ENCODE data around the gene FNDC3B. TPM values are rescaled to one million over a fixed set of nuclear protein-coding genes. Genes with fewer than 3 reads are reported as not detected.

FNDC3B gene
- total and polyA plus RNA-seq, 5 donors from 2014 or later, result 6.8 to 31.8 (median 11.7) TPM

DNA sequence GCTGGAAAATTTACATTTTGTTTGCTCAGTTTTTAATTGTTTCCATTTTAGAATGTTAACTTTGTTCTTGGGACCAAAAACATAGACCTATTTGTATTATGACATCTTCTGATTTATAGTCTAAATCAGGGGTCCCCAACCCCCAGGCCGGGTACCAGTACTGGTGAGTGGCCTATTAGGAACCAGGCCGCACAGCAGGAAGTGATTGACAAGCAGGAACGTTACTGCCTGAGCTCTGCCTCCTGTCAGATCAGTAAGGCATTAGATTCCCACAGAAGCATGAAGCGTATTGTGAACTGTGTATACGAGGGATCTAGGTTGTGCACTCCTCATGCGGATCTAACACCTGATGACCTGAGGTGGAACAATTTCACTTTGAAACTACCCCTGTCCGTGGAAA is 357.0 kb downstream of the FNDC3B start:
- peaks cover 0 to 6% (median 0%) of the 10 kb centered on the region in 4 donors for H3K4me1 Mint-ChIP-seq
- H3K4me3 Mint-ChIP-seq, result no peak overlapping the region
- no peak overlapping the region for H3K27ac ChIP-seq (ENCODE audit: insufficient read depth, low read length, poor library complexity, severe bottlenecking)
- no peaks in the 10 kb centered on the region for H3K4me1 ChIP-seq (ENCODE audit: control insufficient read depth, insufficient read depth, low read length, poor library complexity, severe bottlenecking)
- no peaks in the 10 kb centered on the region for H3K9me3 ChIP-seq (ENCODE audit: control insufficient read depth in 2 of 2, low read length in 2 of 2)
- H3K9me3 Mint-ChIP-seq, result peaks cover 0 to 7% (median 0%) of the 10 kb centered on the region in 7 donors
- H3K36me3 Mint-ChIP-seq, result peaks cover 34% of the 10 kb centered on the region
- H3K36me3 ChIP-seq (ENCODE audit: control insufficient read depth, insufficient read depth, low read length), result no peaks in the 10 kb centered on the region
- H3K27me3 ChIP-seq (ENCODE audit: control insufficient read depth, insufficient read depth, low read length), result no peaks in the 10 kb centered on the region
- H3K4me3 ChIP-seq (ENCODE audit: low read depth, low read length), result no peak overlapping the region
- no peaks in the 10 kb centered on the region for H3K27me3 Mint-ChIP-seq
- no peak for DNase-seq
- no peak for ATAC-seq (ENCODE audit: low read depth in 2 of 2)
- H3K27ac Mint-ChIP-seq, result peak overlapping the region in 1 of 3 donors; percentile 28

DNA sequence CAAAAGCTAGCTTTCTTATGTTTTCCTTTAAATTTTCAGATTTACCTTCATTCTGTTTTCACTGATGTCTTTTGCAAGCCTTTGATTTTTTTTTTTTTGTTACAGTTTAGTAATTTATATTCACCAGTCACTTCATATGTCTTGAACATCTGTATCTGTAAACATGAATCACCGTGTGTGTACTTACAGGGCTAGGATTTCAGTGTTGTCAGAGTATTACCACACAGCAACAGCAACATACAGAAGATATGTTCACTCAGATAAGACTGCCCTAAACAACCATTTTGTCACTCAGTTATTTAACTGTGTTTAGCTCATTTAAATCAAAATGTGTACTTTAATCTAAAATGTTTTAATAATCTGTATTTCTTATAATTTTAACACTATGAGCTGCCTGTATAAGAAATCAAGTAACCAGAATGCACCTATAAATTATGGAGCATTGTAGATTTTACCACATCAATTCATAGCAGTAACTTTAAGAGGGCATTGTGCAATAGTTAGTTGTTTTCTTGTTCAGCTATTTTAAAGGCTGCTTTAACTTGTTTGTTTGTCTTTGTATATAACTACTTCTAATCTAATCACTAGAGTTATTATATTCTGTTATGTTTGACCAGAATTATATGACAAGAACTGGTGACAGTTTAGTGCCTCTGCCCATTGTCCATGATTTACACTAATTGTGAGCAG is 358.5 kb downstream of the FNDC3B start:
- peaks cover 44% of the 10 kb centered on the region for H3K36me3 Mint-ChIP-seq
- H3K9me3 Mint-ChIP-seq, result peaks cover 0 to 14% (median 2%) of the 10 kb centered on the region in 7 donors
- no peaks in the 10 kb centered on the region for H3K36me3 ChIP-seq (ENCODE audit: control insufficient read depth, insufficient read depth, low read length)

DNA sequence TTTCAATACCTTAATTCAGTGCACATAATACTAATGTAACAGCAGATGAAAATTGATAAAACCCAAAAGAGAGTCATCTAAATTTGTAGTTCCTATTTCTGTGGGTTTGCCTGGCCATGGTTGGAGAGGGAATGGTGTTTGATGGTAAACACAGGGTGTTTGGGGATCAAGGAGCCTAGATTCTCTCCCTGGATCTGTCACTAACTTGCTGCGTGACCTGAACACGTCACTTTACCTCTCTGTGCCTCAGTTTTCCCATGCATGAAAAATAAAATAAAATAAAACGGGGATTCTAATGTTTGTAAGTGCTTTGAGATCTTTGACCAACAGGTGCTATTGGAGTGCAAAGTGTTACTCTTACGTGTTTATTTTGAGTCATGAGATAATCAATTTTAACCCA is 359.1 kb downstream of the FNDC3B start:
- Mint-ChIP-seq H3K4me3 (no peak overlapping the region), H3K27me3 (no peaks in the 10 kb centered on the region), H3K9me3 (peaks cover 0 to 14% (median 2%) of the 10 kb centered on the region in 7 donors), H3K27ac (peak overlapping the region in 1 of 3 donors; percentile 32), H3K4me1 (peaks cover 0 to under 1% (median 0%) of the 10 kb centered on the region in 4 donors), H3K36me3 (peaks cover 44% of the 10 kb centered on the region)
- Histone ChIP-seq H3K4me3 (ENCODE audit: low read depth, low read length) (no peak overlapping the region), H3K27ac (ENCODE audit: insufficient read depth, low read length, poor library complexity, severe bottlenecking) (no peak overlapping the region), H3K36me3 (ENCODE audit: control insufficient read depth, insufficient read depth, low read length) (no peaks in the 10 kb centered on the region), H3K4me1 (ENCODE audit: control insufficient read depth, insufficient read depth, low read length, poor library complexity, severe bottlenecking) (no peaks in the 10 kb centered on the region), H3K27me3 (ENCODE audit: control insufficient read depth, insufficient read depth, low read length) (no peaks in the 10 kb centered on the region), H3K9me3 (ENCODE audit: control insufficient read depth in 2 of 2, low read length in 2 of 2) (no peaks in the 10 kb centered on the region)
- DNase-seq (no peak), ATAC-seq (ENCODE audit: low read depth in 2 of 2) (no peak)

More for the DNA sequence above, 358.5 kb downstream of the FNDC3B start:
- Mint-ChIP-seq H3K4me1 (peaks cover 0 to 6% (median 0%) of the 10 kb centered on the region in 4 donors), H3K27me3 (no peaks in the 10 kb centered on the region), H3K27ac (no peak overlapping the region), H3K4me3 (no peak overlapping the region)
- H3K4me3 ChIP-seq (ENCODE audit: low read depth, low read length), result no peak overlapping the region
- no peak for DNase-seq
- no peak overlapping the region for H3K27ac ChIP-seq (ENCODE audit: insufficient read depth, low read length, poor library complexity, severe bottlenecking)
- no peaks in the 10 kb centered on the region for H3K27me3 ChIP-seq (ENCODE audit: control insufficient read depth, insufficient read depth, low read length)
- no peak for ATAC-seq (ENCODE audit: low read depth in 2 of 2)
- H3K9me3 ChIP-seq (ENCODE audit: control insufficient read depth in 2 of 2, low read length in 2 of 2), result no peaks in the 10 kb centered on the region
- H3K4me1 ChIP-seq (ENCODE audit: control insufficient read depth, insufficient read depth, low read length, poor library complexity, severe bottlenecking), result no peaks in the 10 kb centered on the region

DNA sequence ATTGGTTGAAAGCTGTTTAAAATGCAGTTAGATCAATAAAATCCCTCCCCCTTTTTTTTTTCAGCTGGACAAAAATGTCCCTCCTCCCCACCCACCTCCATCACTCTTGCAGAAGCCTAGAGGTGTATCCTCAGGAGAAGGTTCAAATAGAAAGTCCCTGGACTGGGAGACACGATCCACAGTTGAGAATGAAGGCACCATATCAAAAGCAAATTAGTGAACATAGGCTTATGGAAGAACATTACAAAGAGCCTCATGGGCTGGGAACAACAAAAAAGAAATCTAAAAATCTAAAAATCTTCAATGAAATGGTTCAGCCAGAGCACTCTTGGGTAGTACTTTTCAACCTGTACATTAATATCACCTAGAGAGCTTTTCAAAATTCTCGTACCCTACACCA is 362.7 kb downstream of the FNDC3B start:
- no peak overlapping the region for H3K27ac ChIP-seq (ENCODE audit: insufficient read depth, low read length, poor library complexity, severe bottlenecking)
- no peak overlapping the region for H3K4me3 ChIP-seq (ENCODE audit: low read depth, low read length)
- no peaks in the 10 kb centered on the region for H3K4me1 ChIP-seq (ENCODE audit: control insufficient read depth, insufficient read depth, low read length, poor library complexity, severe bottlenecking)
- no peaks in the 10 kb centered on the region for H3K9me3 ChIP-seq (ENCODE audit: control insufficient read depth in 2 of 2, low read length in 2 of 2)
- no peaks in the 10 kb centered on the region for H3K4me1 Mint-ChIP-seq
- H3K27me3 ChIP-seq (ENCODE audit: control insufficient read depth, insufficient read depth, low read length), result peaks cover 3% of the 10 kb centered on the region
- H3K4me3 Mint-ChIP-seq, result no peak overlapping the region
- H3K36me3 Mint-ChIP-seq, result peaks cover 23% of the 10 kb centered on the region
- no peak for ATAC-seq (ENCODE audit: low read depth in 2 of 2)
- H3K36me3 ChIP-seq (ENCODE audit: control insufficient read depth, insufficient read depth, low read length), result no peaks in the 10 kb centered on the region
- H3K9me3 Mint-ChIP-seq, result peaks cover 0 to 14% (median 3%) of the 10 kb centered on the region in 7 donors
- no peak overlapping the region for H3K27ac Mint-ChIP-seq
- DNase-seq, result no peak
- no peaks in the 10 kb centered on the region for H3K27me3 Mint-ChIP-seq

DNA sequence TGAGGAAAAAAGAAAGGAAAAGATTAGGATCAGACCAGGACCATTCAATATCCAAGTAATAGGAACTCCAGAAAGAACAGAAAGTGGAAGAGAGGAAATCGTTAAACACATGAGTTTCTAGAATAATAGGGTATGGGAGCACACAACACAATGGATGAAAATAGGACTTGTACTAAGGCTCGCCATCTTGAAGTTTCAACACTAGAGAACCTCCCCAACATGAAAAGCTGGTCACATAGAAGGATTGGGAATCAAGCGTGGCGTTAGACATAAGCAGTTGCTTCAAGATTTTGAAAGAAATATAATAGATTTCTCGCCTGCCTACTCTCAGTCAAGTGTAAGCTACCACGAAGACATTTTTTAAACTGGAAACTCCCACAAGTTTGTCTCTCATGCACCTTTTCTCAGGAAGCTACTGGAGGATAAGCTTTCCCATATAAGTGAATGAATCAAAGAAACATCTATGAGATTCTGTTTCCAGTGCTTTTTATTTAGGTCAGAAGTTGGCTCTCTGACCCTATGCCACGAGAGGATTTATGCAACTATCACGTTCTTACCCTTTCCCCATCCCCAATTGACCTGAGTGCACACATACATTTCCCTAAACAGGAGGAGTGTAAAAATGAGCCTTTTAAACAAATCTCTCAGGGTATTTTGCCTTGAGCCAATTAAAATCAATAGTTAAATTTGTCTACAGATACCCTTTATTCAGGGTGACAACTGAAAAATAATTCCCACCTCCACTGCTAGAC is 363.7 kb downstream of the FNDC3B start:
- H3K9me3 Mint-ChIP-seq, result peaks cover 0 to 14% (median 3%) of the 10 kb centered on the region in 7 donors
- Histone ChIP-seq H3K36me3 (ENCODE audit: control insufficient read depth, insufficient read depth, low read length) (no peaks in the 10 kb centered on the region), H3K4me3 (ENCODE audit: low read depth, low read length) (no peak overlapping the region), H3K27ac (ENCODE audit: insufficient read depth, low read length, poor library complexity, severe bottlenecking) (no peak overlapping the region), H3K4me1 (ENCODE audit: control insufficient read depth, insufficient read depth, low read length, poor library complexity, severe bottlenecking) (no peaks in the 10 kb centered on the region), H3K27me3 (ENCODE audit: control insufficient read depth, insufficient read depth, low read length) (peaks cover 3% of the 10 kb centered on the region), H3K9me3 (ENCODE audit: control insufficient read depth in 2 of 2, low read length in 2 of 2) (no peaks in the 10 kb centered on the region)
- no peak overlapping the region for H3K27ac Mint-ChIP-seq
- no peak for ATAC-seq (ENCODE audit: low read depth in 2 of 2)
- no peak overlapping the region for H3K4me3 Mint-ChIP-seq
- H3K36me3 Mint-ChIP-seq, result peaks cover 22% of the 10 kb centered on the region
- H3K27me3 Mint-ChIP-seq, result no peaks in the 10 kb centered on the region
- H3K4me1 Mint-ChIP-seq, result no peaks in the 10 kb centered on the region
- no peak for DNase-seq

DNA sequence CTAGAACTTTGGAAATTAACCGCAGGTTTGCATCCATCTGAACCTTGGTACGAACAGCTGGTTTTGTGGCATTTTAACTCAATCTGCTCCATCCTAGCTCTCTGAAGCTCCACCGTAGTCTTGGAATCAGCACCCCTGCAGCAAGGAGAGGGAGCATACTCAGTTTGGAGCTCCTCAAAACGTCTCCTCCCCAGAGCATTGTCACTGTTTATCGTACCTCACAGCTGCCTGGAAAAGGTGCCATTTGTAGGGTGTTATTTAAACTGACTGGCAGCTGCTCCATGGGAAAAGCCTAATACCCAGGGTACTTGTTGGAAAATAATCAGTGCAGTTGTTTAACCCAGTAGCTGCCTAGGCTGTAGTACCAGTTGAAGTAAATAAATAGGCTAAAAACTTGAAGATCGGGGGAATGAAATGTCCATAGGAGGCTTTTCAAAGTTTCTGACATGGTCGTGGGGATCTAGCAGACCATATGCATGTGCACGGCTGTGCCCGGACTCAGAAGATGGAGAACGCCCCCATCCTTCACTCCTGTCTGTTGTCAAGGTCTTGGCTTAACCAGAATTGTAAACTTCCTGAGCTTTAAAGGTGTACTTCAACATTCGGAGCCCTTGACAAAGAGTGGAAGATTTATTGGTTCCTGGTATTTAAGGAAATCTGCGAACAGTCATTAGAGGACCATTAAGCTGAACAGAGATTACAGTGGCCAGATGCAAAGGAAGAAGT is 365.0 kb downstream of the FNDC3B start:
- peaks cover 0 to 14% (median 3%) of the 10 kb centered on the region in 7 donors for H3K9me3 Mint-ChIP-seq
- H3K9me3 ChIP-seq (ENCODE audit: control insufficient read depth in 2 of 2, low read length in 2 of 2), result no peaks in the 10 kb centered on the region
- no peaks in the 10 kb centered on the region for H3K4me1 ChIP-seq (ENCODE audit: control insufficient read depth, insufficient read depth, low read length, poor library complexity, severe bottlenecking)
- DNase-seq, result no peak
- no peaks in the 10 kb centered on the region for H3K27me3 Mint-ChIP-seq
- peaks cover 14% of the 10 kb centered on the region for H3K36me3 Mint-ChIP-seq
- H3K27ac ChIP-seq (ENCODE audit: insufficient read depth, low read length, poor library complexity, severe bottlenecking), result no peak overlapping the region
- no peaks in the 10 kb centered on the region for H3K4me1 Mint-ChIP-seq
- H3K4me3 Mint-ChIP-seq, result no peak overlapping the region
- no peak overlapping the region for H3K27ac Mint-ChIP-seq
- H3K4me3 ChIP-seq (ENCODE audit: low read depth, low read length), result no peak overlapping the region
- ATAC-seq (ENCODE audit: low read depth in 2 of 2), result no peak
- H3K36me3 ChIP-seq (ENCODE audit: control insufficient read depth, insufficient read depth, low read length), result no peaks in the 10 kb centered on the region
- H3K27me3 ChIP-seq (ENCODE audit: control insufficient read depth, insufficient read depth, low read length), result peaks cover 3% of the 10 kb centered on the region

DNA sequence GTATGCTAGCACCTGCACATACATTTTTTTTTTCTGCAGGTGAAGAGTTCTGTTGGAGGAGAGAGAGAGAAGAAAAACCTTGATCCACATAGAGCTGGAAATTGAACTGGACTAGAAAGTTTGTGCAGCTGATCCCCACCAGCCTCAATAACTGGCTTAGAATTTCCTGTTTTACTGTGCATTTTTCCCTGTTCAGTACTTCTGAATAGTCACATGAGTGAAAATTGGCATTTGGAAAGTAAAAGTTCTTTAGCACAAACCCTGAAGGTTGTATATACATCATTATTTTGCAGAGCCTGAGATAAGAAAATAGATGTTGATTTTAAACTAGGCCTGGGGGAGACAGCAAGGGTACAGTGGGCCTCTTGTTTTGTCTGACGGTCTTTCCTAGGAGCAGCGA is 366.5 kb downstream of the FNDC3B start:
- peaks cover 4% of the 10 kb centered on the region for H3K27me3 Mint-ChIP-seq
- Histone ChIP-seq H3K4me3 (ENCODE audit: low read depth, low read length) (no peak overlapping the region), H3K36me3 (ENCODE audit: control insufficient read depth, insufficient read depth, low read length) (no peaks in the 10 kb centered on the region), H3K4me1 (ENCODE audit: control insufficient read depth, insufficient read depth, low read length, poor library complexity, severe bottlenecking) (no peaks in the 10 kb centered on the region), H3K9me3 (ENCODE audit: control insufficient read depth in 2 of 2, low read length in 2 of 2) (no peaks in the 10 kb centered on the region), H3K27ac (ENCODE audit: insufficient read depth, low read length, poor library complexity, severe bottlenecking) (no peak overlapping the region), H3K27me3 (ENCODE audit: control insufficient read depth, insufficient read depth, low read length) (peaks cover 3% of the 10 kb centered on the region)
- no peak overlapping the region for H3K4me3 Mint-ChIP-seq
- no peak overlapping the region for H3K27ac Mint-ChIP-seq
- no peak for DNase-seq
- no peak for ATAC-seq (ENCODE audit: low read depth in 2 of 2)
- H3K36me3 Mint-ChIP-seq, result peaks cover 14% of the 10 kb centered on the region
- no peaks in the 10 kb centered on the region for H3K4me1 Mint-ChIP-seq
- H3K9me3 Mint-ChIP-seq, result peaks cover 0 to 14% (median 3%) of the 10 kb centered on the region in 7 donors
